D721Med (cell line): ENCODE measurements around the gene RAI1.
"Not testable (repeated sequence)": the region's sequence is repeated elsewhere in the genome, so short reads cannot be mapped to it uniquely, and the experiment has no call there.

Source experiments
- DNase-seq: peaks from one replicate; pipeline ENCODE4 v3.0.0; 2011; ENCODE audit warnings: low spot score; ENCODE audit not compliant: insufficient read length
- FAIRE-seq: peaks from 2 replicates; lab custom pipeline; 2011; peaks lifted over from hg19 to GRCh38; lab: Jason Lieb, UNC
- TF ChIP-seq, protein P1 (sequence below): IDR thresholded peaks from 2 replicates; pipeline ENCODE4 v1.5.1; 2012; ENCODE audit warnings: mild to moderate bottlenecking, control low read depth; ENCODE audit not compliant: insufficient read depth; ENCODE audit errors: missing control alignments

RAI1 gene

DNA sequence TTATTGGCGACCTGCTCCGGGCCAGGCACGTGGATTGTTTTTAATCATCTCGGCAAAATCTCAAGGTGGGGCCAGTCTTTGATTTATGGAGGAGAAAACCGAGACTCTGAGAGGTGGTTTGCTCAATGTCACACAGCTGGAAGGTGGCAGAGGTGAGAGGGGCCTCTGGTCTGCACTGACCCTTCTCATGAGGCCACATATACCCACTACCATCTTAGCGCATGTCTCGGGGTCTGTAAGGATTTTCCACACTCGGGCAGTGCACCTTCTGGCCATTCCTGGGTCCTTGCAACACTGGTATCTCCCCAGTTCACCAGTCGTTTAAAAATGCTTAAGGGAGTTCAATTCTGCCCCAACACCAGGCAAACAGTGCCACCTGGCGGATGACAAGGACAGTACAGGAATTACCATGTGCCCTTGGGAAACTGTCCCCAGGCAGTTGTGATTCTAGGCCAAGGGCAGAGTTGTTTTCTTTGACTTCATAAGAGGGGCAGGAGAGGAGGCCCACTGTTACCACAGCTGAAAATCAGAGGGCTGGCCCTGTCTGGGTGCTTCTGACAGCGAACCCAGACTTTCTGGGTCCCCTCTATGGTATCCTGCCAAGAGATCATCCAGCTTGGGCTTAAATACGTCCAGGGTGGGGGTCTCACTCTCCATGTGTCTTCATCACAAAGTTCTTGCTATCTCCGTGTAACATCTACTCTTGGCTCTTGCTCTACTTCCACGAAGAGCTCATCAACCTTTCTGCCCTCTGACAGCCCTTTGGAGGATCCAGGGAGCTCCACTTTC lies 39.4 kb upstream of the RAI1 start:
- TF ChIP-seq, protein P1, sequence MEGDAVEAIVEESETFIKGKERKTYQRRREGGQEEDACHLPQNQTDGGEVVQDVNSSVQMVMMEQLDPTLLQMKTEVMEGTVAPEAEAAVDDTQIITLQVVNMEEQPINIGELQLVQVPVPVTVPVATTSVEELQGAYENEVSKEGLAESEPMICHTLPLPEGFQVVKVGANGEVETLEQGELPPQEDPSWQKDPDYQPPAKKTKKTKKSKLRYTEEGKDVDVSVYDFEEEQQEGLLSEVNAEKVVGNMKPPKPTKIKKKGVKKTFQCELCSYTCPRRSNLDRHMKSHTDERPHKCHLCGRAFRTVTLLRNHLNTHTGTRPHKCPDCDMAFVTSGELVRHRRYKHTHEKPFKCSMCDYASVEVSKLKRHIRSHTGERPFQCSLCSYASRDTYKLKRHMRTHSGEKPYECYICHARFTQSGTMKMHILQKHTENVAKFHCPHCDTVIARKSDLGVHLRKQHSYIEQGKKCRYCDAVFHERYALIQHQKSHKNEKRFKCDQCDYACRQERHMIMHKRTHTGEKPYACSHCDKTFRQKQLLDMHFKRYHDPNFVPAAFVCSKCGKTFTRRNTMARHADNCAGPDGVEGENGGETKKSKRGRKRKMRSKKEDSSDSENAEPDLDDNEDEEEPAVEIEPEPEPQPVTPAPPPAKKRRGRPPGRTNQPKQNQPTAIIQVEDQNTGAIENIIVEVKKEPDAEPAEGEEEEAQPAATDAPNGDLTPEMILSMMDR = peak; percentile 62
- FAIRE-seq (peak; percentile 93), DNase-seq (peak; percentile 47)

DNA sequence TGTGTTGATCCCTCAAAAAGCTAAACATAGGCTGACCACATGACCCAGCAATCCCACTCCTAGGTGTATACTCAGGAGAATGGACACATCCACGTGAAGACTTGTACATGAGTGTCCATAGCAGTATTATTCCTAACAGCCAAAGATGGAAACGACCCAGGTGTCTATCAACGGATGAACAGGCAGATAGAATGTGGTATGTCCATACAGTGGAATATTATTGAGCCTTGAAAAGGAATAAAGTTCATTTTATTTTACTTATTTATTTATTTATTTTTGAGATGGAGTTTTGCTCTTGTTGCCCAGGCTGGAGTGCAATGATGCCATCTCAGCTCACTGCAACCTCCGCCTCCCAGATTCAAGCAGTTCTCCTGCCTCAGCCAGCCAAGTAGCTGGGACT lies 36.1 kb upstream of the RAI1 start:
- not testable (repeated sequence) for FAIRE-seq, DNase-seq

DNA sequence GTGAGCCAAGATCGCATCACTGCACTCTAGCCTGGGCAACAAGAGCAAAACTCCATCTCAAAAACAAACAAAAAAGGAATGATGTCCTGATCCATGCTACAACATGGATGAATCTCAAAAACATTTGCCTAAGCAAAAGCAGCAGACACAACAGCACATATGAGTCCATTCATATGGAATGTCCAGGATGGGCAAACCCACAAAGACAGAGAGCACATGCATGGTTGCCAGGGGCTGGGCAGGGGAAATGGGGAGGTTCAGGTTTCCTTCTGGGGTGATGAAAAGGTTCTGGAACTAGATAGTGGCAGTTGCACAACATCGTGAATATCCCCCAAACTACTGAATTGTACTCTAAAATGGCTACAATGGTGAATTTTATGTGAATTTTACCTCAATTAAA lies 35.3 kb upstream of the RAI1 start:
- FAIRE-seq = no peak
- TF ChIP-seq, protein P1 = no peak
- DNase-seq = no peak

DNA sequence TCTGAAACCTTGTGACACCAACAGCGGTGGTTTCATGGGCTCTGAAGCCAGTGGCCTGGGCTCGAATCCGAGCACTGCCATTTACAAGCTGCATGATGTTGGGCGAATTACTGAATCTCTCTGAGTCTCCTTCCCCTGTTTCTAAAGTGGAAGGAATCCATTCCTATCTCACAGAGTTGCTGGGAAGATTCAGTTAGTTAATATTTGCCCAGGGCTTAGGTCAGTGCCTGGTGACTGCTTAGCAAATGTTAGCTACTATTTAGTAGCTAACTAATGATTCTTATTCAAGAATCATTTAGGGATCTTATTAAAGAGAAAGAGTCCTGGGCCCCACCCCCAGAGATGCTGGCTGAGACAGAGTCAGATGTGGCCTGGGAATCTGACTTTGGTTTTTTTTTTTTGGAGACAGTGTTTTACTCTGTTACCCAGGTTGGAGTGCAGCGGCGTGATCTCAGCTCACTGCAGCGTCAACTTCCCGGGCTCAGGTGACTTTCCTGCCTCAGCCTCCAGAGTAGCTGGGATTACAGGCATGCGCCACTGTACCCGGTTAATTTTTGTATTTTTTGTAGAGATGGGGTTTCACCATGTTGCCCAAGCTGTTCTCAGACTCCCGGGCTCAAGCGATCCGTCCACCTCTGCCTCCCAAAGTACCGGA lies 33.6 kb upstream of the RAI1 start:
- FAIRE-seq (no peak), DNase-seq (no peak)
- TF ChIP-seq, protein P1 = no peak

DNA sequence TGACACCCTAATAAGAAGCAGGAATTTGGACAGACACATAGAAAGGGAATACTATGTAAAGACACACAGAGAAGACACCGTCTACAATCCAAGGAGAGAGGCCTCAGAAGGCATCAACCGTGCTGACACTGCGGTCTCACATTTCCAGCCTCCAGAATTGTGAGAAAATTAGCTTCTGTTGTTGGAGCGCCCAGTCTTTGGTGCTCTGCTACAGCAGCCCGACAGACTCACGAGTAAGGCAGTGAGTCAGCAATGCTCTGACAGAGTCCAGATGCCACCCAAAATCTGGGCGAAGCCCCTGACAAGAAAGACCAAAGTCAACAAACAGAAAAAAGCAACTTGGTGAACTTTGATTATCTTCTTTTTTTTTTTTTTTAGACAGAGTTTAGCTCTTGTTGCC lies 32.5 kb upstream of the RAI1 start:
- TF ChIP-seq, protein P1 = no peak
- no peak for DNase-seq
- FAIRE-seq = peak; percentile 74

DNA sequence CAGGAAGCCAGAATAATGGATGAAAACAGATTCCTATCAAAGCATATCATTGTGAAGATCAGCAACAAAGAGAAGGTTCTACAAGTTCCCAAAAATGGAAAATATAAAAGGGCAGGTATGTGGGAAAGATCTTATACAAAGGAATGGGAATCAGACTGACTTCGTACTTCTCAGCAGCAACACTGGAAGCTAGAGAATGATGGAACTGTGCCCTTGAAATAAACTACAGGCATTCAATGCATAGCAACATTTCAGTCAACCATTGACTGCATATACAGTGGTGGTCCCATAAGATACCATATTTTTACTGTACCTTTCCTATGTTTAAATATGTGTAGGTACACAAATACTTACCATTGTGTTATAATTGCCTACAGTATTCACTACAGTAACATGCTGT lies 30.3 kb upstream of the RAI1 start:
- no peak for DNase-seq
- TF ChIP-seq, protein P1 = no peak
- FAIRE-seq = no peak

DNA sequence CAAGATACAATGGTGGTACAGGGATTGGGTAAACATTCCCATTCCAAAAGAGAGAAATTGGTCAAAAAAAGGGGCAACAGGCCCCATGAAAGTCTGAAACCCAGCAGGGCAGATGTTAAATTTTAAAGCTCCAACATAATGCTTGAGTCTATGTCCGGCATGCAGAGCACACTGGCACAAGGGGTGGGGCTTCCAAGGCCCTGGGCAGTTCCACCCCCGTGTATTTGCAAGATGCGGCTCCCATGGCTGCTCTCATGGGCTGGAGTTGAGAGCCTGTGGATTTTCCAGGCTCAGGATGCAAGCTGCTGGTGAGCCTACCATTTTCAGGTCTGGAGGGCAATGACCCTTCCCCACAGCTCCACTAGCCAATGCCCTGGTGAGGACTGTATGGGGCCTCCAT lies 27.9 kb upstream of the RAI1 start:
- TF ChIP-seq, protein P1 = no peak
- DNase-seq (no peak), FAIRE-seq (no peak)
